ENCODE results near the gene SIRPG. TPM values are rescaled to one million over a fixed set of nuclear protein-coding genes. Genes with fewer than 3 reads are reported as not detected.

The SIRPG gene
- total and polyA plus RNA-seq, 7 donors: 0.01 to 0.30 (median 0.21) TPM; not detected in 4

DNA sequence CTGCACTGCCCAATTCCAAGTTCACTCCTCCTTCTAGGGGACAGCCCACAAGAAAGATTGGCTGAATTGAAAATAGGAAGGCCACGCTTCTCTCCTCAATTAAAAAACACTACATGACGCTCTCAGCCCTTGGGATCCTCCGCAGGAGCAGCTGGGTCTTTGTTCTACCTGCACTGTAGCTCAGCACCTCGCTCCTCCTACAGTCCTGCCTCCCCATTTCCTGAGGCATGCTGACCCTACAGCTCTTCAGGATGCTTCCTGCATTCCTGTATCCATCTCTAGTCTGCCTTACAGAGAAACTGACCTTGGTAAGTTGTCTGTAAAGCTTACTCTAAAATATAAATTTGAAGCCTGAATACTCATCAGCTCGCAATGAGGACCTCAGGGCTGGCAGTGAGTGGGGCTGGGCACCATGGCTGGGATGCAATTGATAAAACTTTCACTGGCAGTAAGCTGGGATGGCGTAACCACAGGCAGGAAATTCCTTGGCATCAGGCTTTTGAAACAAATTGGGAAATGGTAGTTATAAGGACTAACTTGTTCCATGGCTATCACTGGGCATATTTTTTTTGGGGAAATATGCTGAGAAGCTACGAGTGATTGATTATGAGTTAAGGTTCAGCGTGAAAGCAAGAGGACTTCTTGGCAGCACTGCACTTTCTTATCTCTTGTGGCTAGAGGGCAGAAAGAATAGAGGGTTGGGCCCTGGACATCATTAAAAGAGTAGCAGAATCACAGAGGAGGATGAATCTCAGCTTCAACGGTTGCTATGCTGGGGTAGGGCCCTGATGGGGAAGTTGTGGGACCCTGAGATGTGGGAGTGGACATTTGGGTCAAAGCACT, 26.0 kb downstream of the SIRPG start:
- H3K9me3 ChIP-seq: no peaks in the 10 kb centered on the region
- no peaks in the 10 kb centered on the region for H3K36me3 ChIP-seq (ENCODE audit: insufficient read depth in 1 of 2, low read depth in 1 of 2)
- H3K4me3 ChIP-seq: no peak overlapping the region
- TF ChIP-seq, protein P1, sequence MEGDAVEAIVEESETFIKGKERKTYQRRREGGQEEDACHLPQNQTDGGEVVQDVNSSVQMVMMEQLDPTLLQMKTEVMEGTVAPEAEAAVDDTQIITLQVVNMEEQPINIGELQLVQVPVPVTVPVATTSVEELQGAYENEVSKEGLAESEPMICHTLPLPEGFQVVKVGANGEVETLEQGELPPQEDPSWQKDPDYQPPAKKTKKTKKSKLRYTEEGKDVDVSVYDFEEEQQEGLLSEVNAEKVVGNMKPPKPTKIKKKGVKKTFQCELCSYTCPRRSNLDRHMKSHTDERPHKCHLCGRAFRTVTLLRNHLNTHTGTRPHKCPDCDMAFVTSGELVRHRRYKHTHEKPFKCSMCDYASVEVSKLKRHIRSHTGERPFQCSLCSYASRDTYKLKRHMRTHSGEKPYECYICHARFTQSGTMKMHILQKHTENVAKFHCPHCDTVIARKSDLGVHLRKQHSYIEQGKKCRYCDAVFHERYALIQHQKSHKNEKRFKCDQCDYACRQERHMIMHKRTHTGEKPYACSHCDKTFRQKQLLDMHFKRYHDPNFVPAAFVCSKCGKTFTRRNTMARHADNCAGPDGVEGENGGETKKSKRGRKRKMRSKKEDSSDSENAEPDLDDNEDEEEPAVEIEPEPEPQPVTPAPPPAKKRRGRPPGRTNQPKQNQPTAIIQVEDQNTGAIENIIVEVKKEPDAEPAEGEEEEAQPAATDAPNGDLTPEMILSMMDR (IDR thresholded peaks at IDR 0.05): no peak
- intact Hi-C loops (cut with DNase I): no loop called here
- WGBS, 3 donors: 51 to 55% (median 53%) methylated on average over 9 of the region's 9 CpGs
- no peaks in the 10 kb centered on the region for H3K4me1 ChIP-seq
- DNase-seq: no peak
- ATAC-seq: no peak
- no peaks in the 10 kb centered on the region for H3K27me3 ChIP-seq (ENCODE audit: insufficient read depth in 3 of 3, low read length in 2 of 3)
- no peak overlapping the region for H3K27ac ChIP-seq

DNA sequence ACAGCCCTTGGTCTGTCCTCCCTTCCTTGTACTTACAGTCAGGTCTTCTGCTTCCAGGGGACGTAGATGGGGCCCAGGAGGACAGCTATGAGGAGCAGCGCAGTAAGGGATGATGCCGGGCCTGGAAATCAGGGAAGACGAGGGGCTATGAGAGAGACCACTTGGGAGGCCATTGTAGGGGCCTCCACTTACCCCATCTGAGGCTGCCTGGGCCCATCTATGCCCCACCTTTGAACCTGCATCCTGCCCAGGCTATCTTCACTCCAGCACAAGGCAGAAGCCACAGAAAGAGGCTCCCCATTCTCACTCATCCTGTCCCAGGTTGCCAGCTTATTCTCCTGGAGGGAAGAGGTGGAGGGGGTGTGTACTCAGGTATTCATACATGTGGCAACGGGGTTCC, 27.4 kb downstream of the SIRPG start:
- intact Hi-C loops (cut with DNase I): no loop called here
- H3K4me1 ChIP-seq: no peaks in the 10 kb centered on the region
- ATAC-seq (no peak), DNase-seq (no peak)
- H3K4me3 ChIP-seq: no peak overlapping the region
- no peak overlapping the region for H3K27ac ChIP-seq
- no peaks in the 10 kb centered on the region for H3K9me3 ChIP-seq
- H3K27me3 ChIP-seq (ENCODE audit: insufficient read depth in 3 of 3, low read length in 2 of 3): no peaks in the 10 kb centered on the region
- H3K36me3 ChIP-seq (ENCODE audit: insufficient read depth in 1 of 2, low read depth in 1 of 2): no peaks in the 10 kb centered on the region
- WGBS, 3 donors: 77 to 86% (median 77%) methylated on average over 5 of the region's 5 CpGs
- TF ChIP-seq, protein P1 (IDR thresholded peaks at IDR 0.05): no peak

DNA sequence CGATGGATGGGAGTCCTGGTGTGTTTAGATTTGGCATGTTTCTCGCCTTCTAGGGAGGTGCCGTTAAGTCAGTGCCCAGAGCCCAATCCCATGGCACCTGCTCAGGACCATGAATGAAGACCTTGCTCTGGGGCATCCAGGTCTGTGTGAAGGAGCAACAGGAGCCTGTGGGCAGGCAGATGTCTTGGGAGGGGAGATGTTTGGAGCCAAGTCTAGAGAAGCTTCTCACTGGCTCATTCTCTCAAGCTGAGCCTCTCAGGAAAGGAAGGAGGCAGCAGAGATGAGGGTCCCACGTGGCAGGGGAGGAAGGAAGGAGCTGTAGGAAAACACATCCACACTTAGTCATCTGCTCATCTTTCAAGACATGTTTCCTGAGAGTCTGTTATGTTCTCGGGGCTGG, 28.3 kb downstream of the SIRPG start:
- intact Hi-C loops (cut with DNase I): no loop called here
- Histone ChIP-seq H3K27ac (no peak overlapping the region), H3K4me1 (no peaks in the 10 kb centered on the region), H3K4me3 (no peak overlapping the region), H3K27me3 (ENCODE audit: insufficient read depth in 3 of 3, low read length in 2 of 3) (no peaks in the 10 kb centered on the region), H3K9me3 (no peaks in the 10 kb centered on the region), H3K36me3 (ENCODE audit: insufficient read depth in 1 of 2, low read depth in 1 of 2) (no peaks in the 10 kb centered on the region)
- ATAC-seq: no peak
- TF ChIP-seq, protein P1 (IDR thresholded peaks at IDR 0.05): no peak
- DNase-seq: no peak
- 62 to 74% (median 69%) methylated on average over 5 of the region's 5 CpGs for WGBS, 3 donors

DNA sequence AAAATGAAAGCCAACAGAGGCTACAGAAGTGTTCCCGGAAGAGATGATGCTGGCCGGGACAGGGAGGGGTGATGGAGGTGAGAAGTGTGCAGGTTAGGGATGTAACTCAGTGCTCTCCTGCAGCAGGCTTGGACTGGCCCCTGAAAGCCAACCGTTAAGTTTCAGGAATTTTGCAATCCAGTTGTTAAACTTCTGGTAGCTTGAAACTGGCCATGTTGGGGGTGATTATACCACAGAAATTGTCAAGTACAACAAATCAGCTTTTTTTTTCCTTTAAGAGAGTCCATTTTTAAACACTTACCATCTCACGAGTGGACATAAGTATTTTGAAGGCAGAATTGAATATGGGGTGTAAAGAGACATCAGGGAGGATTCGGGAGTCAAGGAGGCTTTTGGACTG, 29.0 kb downstream of the SIRPG start:
- ATAC-seq (no peak), DNase-seq (no peak)
- Histone ChIP-seq H3K36me3 (ENCODE audit: insufficient read depth in 1 of 2, low read depth in 1 of 2) (no peaks in the 10 kb centered on the region), H3K27me3 (ENCODE audit: insufficient read depth in 3 of 3, low read length in 2 of 3) (no peaks in the 10 kb centered on the region), H3K4me3 (no peak overlapping the region), H3K4me1 (no peaks in the 10 kb centered on the region), H3K9me3 (no peaks in the 10 kb centered on the region), H3K27ac (no peak overlapping the region)
- TF ChIP-seq, protein P1 (IDR thresholded peaks at IDR 0.05): no peak
- intact Hi-C loops (cut with DNase I): no loop called here
- WGBS, 3 donors: 72 to 76% (median 76%) methylated on average over 5 of the region's 5 CpGs

DNA sequence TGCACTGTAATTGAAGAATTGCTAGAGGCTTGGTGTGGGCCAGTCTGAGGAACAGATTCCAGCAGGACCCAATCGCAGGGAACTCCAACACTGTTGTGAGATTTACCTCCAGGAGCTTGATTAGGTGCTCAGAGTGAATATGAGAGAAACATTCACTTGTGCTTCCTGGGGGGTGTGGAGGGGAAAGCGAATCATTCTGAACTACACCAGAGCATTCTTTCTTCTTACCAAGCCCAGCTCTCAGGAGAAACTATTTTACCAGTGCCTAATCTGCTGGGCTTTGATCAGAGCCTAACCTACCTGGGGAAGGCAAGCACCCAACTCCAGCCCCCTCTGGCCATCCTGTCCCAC, 30.4 kb downstream of the SIRPG start:
- Histone ChIP-seq H3K4me1 (no peaks in the 10 kb centered on the region), H3K9me3 (no peaks in the 10 kb centered on the region), H3K27ac (no peak overlapping the region), H3K36me3 (ENCODE audit: insufficient read depth in 1 of 2, low read depth in 1 of 2) (no peaks in the 10 kb centered on the region), H3K4me3 (no peak overlapping the region), H3K27me3 (ENCODE audit: insufficient read depth in 3 of 3, low read length in 2 of 3) (no peaks in the 10 kb centered on the region)
- intact Hi-C loops (cut with DNase I): no loop called here
- TF ChIP-seq, protein P1 (IDR thresholded peaks at IDR 0.05): no peak
- no peak for DNase-seq
- no peak for ATAC-seq
- WGBS, 3 donors: 72 to 82% (median 81%) methylated on average over 2 of the region's 2 CpGs
